Measurements from ENCODE around the gene RPL10A. TPM values are rescaled to one million over a fixed set of nuclear protein-coding genes. Genes with fewer than 3 reads are reported as not detected.

The RPL10A gene
- polyA plus RNA-seq, 4 donors, result 724 to 2,603 (median 2,051) TPM

- peak; percentile 74 to 75 for DNase-seq
- Histone ChIP-seq H3K4me3 (ENCODE audit: low read depth in 1 of 3, low read length in 3 of 3) (no peak overlapping the region), H3K4me1 (ENCODE audit: control insufficient read depth in 3 of 3, insufficient read depth in 2 of 3, low read depth in 1 of 3, low read length in 2 of 3) (peaks cover 0 to 17% (median 0%) of the 10 kb centered on the region in 3 donors), H3K36me3 (ENCODE audit: control insufficient read depth in 3 of 3, insufficient read depth in 2 of 3, low read depth in 1 of 3, low read length in 3 of 3) (peaks cover 0 to 2% (median 0%) of the 10 kb centered on the region in 3 donors), H3K27ac (ENCODE audit: low read depth in 1 of 3, low read length in 2 of 3) (no peak overlapping the region), H3K27me3 (ENCODE audit: control insufficient read depth in 3 of 3, insufficient read depth in 3 of 3, low read length in 3 of 3) (no peaks in the 10 kb centered on the region), H3K9me3 (ENCODE audit: control insufficient read depth in 2 of 2, insufficient read depth in 1 of 2, low read depth in 1 of 2, low read length in 1 of 2) (no peaks in the 10 kb centered on the region)
- WGBS, 3 donors, result 23 to 34% (median 28%) methylated on average over 14 of the region's 14 CpGs
- no peak for FAIRE-seq
These were observed 18.8 kb upstream of the RPL10A start for GRCh38 chr6:35449287-35449881.

GRCh38 chr6:35451354-35452182, 16.6 kb upstream of the RPL10A start:
- no peaks in the 10 kb centered on the region for H3K27me3 ChIP-seq (ENCODE audit: control insufficient read depth in 3 of 3, insufficient read depth in 3 of 3, low read length in 3 of 3)
- WGBS, 3 donors, result 11 to 16% (median 13%) methylated on average over 20 of the region's 20 CpGs
- peaks cover 0 to 20% (median 0%) of the 10 kb centered on the region in 3 donors for H3K36me3 ChIP-seq (ENCODE audit: control insufficient read depth in 3 of 3, insufficient read depth in 2 of 3, low read depth in 1 of 3, low read length in 3 of 3)
- H3K4me3 ChIP-seq (ENCODE audit: low read depth in 1 of 3, low read length in 3 of 3), result peak overlapping the region in 2 of 3 donors; percentile 27 to 79
- DNase-seq, result peak in 1 of 2 donors; percentile 47
- peaks cover 0 to 17% (median 0%) of the 10 kb centered on the region in 3 donors for H3K4me1 ChIP-seq (ENCODE audit: control insufficient read depth in 3 of 3, insufficient read depth in 2 of 3, low read depth in 1 of 3, low read length in 2 of 3)
- peak overlapping the region in 2 of 3 donors; percentile 55 to 57 for H3K27ac ChIP-seq (ENCODE audit: low read depth in 1 of 3, low read length in 2 of 3)
- H3K9me3 ChIP-seq (ENCODE audit: control insufficient read depth in 2 of 2, insufficient read depth in 1 of 2, low read depth in 1 of 2, low read length in 1 of 2), result no peaks in the 10 kb centered on the region
- no peak for FAIRE-seq

DNA sequence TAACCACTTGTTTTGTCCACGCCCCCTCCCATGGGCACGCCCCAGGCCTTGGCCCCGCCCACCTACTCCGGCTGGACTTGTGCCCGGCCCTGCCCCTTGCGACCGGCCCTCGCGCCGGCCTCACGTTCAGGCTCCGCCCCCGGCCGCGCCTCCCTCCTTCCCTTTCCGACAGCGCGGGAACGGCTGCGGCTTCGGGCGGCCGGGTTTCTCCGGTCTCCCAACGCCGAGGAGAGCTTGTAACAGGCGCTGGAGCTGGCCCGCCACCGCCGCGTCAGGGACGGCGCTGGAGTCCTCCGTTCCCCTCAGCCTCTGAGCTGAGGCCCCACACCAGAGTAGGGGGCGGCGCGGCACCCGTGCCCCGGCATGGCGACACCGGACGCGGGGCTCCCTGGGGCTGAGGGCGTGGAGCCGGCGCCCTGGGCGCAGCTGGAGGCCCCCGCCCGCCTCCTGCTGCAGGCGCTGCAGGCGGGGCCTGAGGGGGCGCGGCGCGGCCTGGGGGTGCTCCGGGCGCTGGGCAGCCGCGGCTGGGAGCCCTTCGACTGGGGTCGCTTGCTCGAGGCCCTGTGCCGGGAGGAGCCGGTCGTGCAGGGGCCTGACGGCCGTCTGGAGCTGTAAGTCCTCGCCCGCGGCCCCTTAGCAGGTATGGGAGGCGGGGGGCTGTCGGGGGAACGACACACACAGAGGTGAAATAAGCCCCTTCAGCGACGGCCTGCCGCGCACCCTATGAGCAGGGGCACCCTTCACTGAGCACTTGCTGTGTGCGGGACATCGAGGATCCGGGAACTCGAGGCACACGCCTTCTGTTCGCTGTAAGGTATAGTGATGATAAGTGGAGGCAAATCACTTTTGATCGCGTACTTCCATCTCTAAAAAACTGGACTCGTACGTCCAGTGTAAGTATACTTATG, 15.8 kb upstream of the RPL10A start, which contains the start of gene FANCE:
FANCE (plus strand) TSS at position 156 of the 908 bp plus-strand sequence; CDS start at position 364, 208 bp downstream.
- H3K9me3 ChIP-seq (ENCODE audit: control insufficient read depth in 2 of 2, insufficient read depth in 1 of 2, low read depth in 1 of 2, low read length in 1 of 2), result no peaks in the 10 kb centered on the region
- peaks cover 0 to 17% (median 0%) of the 10 kb centered on the region in 3 donors for H3K4me1 ChIP-seq (ENCODE audit: control insufficient read depth in 3 of 3, insufficient read depth in 2 of 3, low read depth in 1 of 3, low read length in 2 of 3)
- no peaks in the 10 kb centered on the region for H3K27me3 ChIP-seq (ENCODE audit: control insufficient read depth in 3 of 3, insufficient read depth in 3 of 3, low read length in 3 of 3)
- no peak for FAIRE-seq
- H3K4me3 ChIP-seq (ENCODE audit: low read depth in 1 of 3, low read length in 3 of 3), result peak within 1 kb of the TSS; percentile 69 to 79 (median 78)
- H3K27ac ChIP-seq (ENCODE audit: low read depth in 1 of 3, low read length in 2 of 3), result peak within 1 kb of the TSS; percentile 44 to 89 (median 77)
- whole genome bisulfite sequencing, 3 donors, result 1% methylated on average over 66 to 87 of the region's 87 CpGs
- peaks cover 0 to 28% (median 0%) of the 10 kb centered on the region in 3 donors for H3K36me3 ChIP-seq (ENCODE audit: control insufficient read depth in 3 of 3, insufficient read depth in 2 of 3, low read depth in 1 of 3, low read length in 3 of 3)
- peak; percentile 94 to 97 for DNase-seq

GRCh38 chr6:35453236-35453635, 15.0 kb upstream of the RPL10A start:
- FAIRE-seq (no peak), DNase-seq (no peak)
- peak overlapping the region in 1 of 3 donors; percentile 78 for H3K4me3 ChIP-seq (ENCODE audit: low read depth in 1 of 3, low read length in 3 of 3)
- no peaks in the 10 kb centered on the region for H3K27me3 ChIP-seq (ENCODE audit: control insufficient read depth in 3 of 3, insufficient read depth in 3 of 3, low read length in 3 of 3)
- no peaks in the 10 kb centered on the region for H3K9me3 ChIP-seq (ENCODE audit: control insufficient read depth in 2 of 2, insufficient read depth in 1 of 2, low read depth in 1 of 2, low read length in 1 of 2)
- 12 to 31% (median 30%) methylated on average over 3 of the region's 3 CpGs for whole genome bisulfite sequencing, 3 donors
- peaks cover 0 to 35% (median 0%) of the 10 kb centered on the region in 3 donors for H3K36me3 ChIP-seq (ENCODE audit: control insufficient read depth in 3 of 3, insufficient read depth in 2 of 3, low read depth in 1 of 3, low read length in 3 of 3)
- no peak overlapping the region for H3K27ac ChIP-seq (ENCODE audit: low read depth in 1 of 3, low read length in 2 of 3)
- peaks cover 0 to 17% (median 0%) of the 10 kb centered on the region in 3 donors for H3K4me1 ChIP-seq (ENCODE audit: control insufficient read depth in 3 of 3, insufficient read depth in 2 of 3, low read depth in 1 of 3, low read length in 2 of 3)

- Histone ChIP-seq H3K27ac (ENCODE audit: low read depth in 1 of 3, low read length in 2 of 3) (no peak overlapping the region), H3K4me1 (ENCODE audit: control insufficient read depth in 3 of 3, insufficient read depth in 2 of 3, low read depth in 1 of 3, low read length in 2 of 3) (peaks cover 0 to 17% (median 0%) of the 10 kb centered on the region in 3 donors), H3K27me3 (ENCODE audit: control insufficient read depth in 3 of 3, insufficient read depth in 3 of 3, low read length in 3 of 3) (no peaks in the 10 kb centered on the region), H3K36me3 (ENCODE audit: control insufficient read depth in 3 of 3, insufficient read depth in 2 of 3, low read depth in 1 of 3, low read length in 3 of 3) (peaks cover 0 to 46% (median 0%) of the 10 kb centered on the region in 3 donors), H3K9me3 (ENCODE audit: control insufficient read depth in 2 of 2, insufficient read depth in 1 of 2, low read depth in 1 of 2, low read length in 1 of 2) (no peaks in the 10 kb centered on the region), H3K4me3 (ENCODE audit: low read depth in 1 of 3, low read length in 3 of 3) (no peak overlapping the region)
- DNase-seq (no peak), FAIRE-seq (no peak)
- 85 to 96% (median 95%) methylated on average over 9 of the region's 9 CpGs for WGBS, 3 donors
These were observed 13.7 kb upstream of the RPL10A start for GRCh38 chr6:35454391-35455110.

DNA sequence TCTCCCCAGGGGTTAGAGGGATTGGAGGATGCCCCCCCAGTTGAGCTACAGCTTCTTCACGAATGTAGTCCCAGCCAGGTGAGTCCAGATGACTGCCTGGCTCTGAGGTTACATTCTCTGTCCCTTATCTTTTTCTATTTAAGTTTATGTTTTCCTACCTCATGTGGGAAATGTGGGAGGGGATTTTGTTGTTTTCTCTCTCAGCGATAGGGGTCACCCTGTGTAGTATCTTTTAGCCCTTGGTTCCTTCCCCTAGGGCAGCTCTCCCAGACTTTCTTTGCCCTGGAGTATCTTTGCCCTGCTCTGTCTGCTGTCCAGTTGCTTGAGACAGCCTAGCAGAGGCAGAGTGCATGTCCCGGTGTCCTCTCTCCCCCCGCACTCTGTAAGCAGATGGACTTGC, 10.3 kb upstream of the RPL10A start:
- H3K27me3 ChIP-seq (ENCODE audit: control insufficient read depth in 3 of 3, insufficient read depth in 3 of 3, low read length in 3 of 3), result no peaks in the 10 kb centered on the region
- DNase-seq (no peak), FAIRE-seq (no peak)
- peaks cover 0 to 69% (median 0%) of the 10 kb centered on the region in 3 donors for H3K36me3 ChIP-seq (ENCODE audit: control insufficient read depth in 3 of 3, insufficient read depth in 2 of 3, low read depth in 1 of 3, low read length in 3 of 3)
- peaks cover 0 to 8% (median 0%) of the 10 kb centered on the region in 3 donors for H3K4me1 ChIP-seq (ENCODE audit: control insufficient read depth in 3 of 3, insufficient read depth in 2 of 3, low read depth in 1 of 3, low read length in 2 of 3)
- H3K4me3 ChIP-seq (ENCODE audit: low read depth in 1 of 3, low read length in 3 of 3), result no peak overlapping the region
- 82 to 95% (median 82%) methylated on average over 4 of the region's 4 CpGs for WGBS, 3 donors
- no peaks in the 10 kb centered on the region for H3K9me3 ChIP-seq (ENCODE audit: control insufficient read depth in 2 of 2, insufficient read depth in 1 of 2, low read depth in 1 of 2, low read length in 1 of 2)
- H3K27ac ChIP-seq (ENCODE audit: low read depth in 1 of 3, low read length in 2 of 3), result no peak overlapping the region

DNA sequence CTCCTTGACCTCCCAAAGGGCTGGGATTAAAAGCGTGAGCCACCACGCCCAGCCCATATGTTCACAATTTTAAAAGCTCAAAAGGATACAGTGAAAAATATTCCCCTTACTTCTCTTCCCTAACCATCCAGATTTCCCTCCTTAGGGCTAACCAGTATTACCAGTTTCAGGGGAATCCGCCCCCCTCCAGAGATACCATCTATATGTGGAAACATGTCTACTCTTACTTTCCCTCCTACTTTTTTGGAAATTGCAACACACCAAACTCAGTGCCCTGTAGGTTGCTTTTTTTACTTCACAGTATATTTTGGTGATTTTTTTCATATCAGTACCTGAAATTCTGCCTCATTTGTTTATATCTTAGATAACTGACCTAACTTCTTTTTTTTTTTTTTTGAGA, 6.9 kb upstream of the RPL10A start:
- whole genome bisulfite sequencing, 3 donors, result 78 to 96% (median 88%) methylated on average over 3 of the region's 3 CpGs
- Histone ChIP-seq H3K27me3 (ENCODE audit: control insufficient read depth in 3 of 3, insufficient read depth in 3 of 3, low read length in 3 of 3) (no peaks in the 10 kb centered on the region), H3K4me1 (ENCODE audit: control insufficient read depth in 3 of 3, insufficient read depth in 2 of 3, low read depth in 1 of 3, low read length in 2 of 3) (no peaks in the 10 kb centered on the region), H3K36me3 (ENCODE audit: control insufficient read depth in 3 of 3, insufficient read depth in 2 of 3, low read depth in 1 of 3, low read length in 3 of 3) (peaks cover 0 to 68% (median 0%) of the 10 kb centered on the region in 3 donors), H3K4me3 (ENCODE audit: low read depth in 1 of 3, low read length in 3 of 3) (no peak overlapping the region), H3K27ac (ENCODE audit: low read depth in 1 of 3, low read length in 2 of 3) (no peak overlapping the region), H3K9me3 (ENCODE audit: control insufficient read depth in 2 of 2, insufficient read depth in 1 of 2, low read depth in 1 of 2, low read length in 1 of 2) (no peaks in the 10 kb centered on the region)
- no peak for DNase-seq
- no peak for FAIRE-seq
